NCI-H146 (cell line): ENCODE measurements around the gene ATP2C2.
"Not testable (repeated sequence)": the region's sequence is repeated elsewhere in the genome, so short reads cannot be mapped to it uniquely, and the experiment has no call there.

Experiments
- DNase-seq: peaks from one replicate; lab custom pipeline; 2025; lab: John Stamatoyannopoulos, UW

ATP2C2 gene

GRCh38 chr16:84367750-84368307 is 509 bp upstream of the ATP2C2 start:
- no peak for DNase-seq

- DNase-seq: no peak
Measured at GRCh38 chr16:84369105-84369504, 767 bp downstream of the ATP2C2 start.

GRCh38 chr16:84369938-84370627 is 1.7 kb downstream of the ATP2C2 start:
- DNase-seq: peak; percentile 72

- no peak for DNase-seq
Measured at GRCh38 chr16:84370723-84371552, 2.6 kb downstream of the ATP2C2 start.

- no peak for DNase-seq
Measured at GRCh38 chr16:84371553-84371865, 3.2 kb downstream of the ATP2C2 start.

GRCh38 chr16:84373907-84374489 is 5.7 kb downstream of the ATP2C2 start:
- DNase-seq: no peak

GRCh38 chr16:84378099-84378498 is 9.8 kb downstream of the ATP2C2 start:
- no peak for DNase-seq

- DNase-seq: no peak
Measured at GRCh38 chr16:84378567-84378966, 10.2 kb downstream of the ATP2C2 start.

- no peak for DNase-seq
Measured at GRCh38 chr16:84379008-84379708, 10.8 kb downstream of the ATP2C2 start.

- peak; percentile 44 for DNase-seq
Measured at GRCh38 chr16:84379709-84380362, 11.5 kb downstream of the ATP2C2 start.

- no peak for DNase-seq
Measured at GRCh38 chr16:84380405-84380804, 12.1 kb downstream of the ATP2C2 start.

- no peak for DNase-seq
Measured at GRCh38 chr16:84382396-84382795, 14.1 kb downstream of the ATP2C2 start.

- no peak for DNase-seq
Measured at GRCh38 chr16:84383106-84383505, 14.8 kb downstream of the ATP2C2 start.

- no peak for DNase-seq
Measured at GRCh38 chr16:84386047-84386446, 17.7 kb downstream of the ATP2C2 start.

- no peak for DNase-seq
Measured at GRCh38 chr16:84387021-84387420, 18.7 kb downstream of the ATP2C2 start.

- no peak for DNase-seq
Measured at GRCh38 chr16:84390131-84390785, 21.9 kb downstream of the ATP2C2 start.

- DNase-seq: no peak
Measured at GRCh38 chr16:84391151-84392030, 23.1 kb downstream of the ATP2C2 start.

- no peak for DNase-seq
Measured at GRCh38 chr16:84392031-84392360, 23.7 kb downstream of the ATP2C2 start.

- not testable (repeated sequence) for DNase-seq
Measured at GRCh38 chr16:84396082-84396481, 27.7 kb downstream of the ATP2C2 start.

- no peak for DNase-seq
Measured at GRCh38 chr16:84396537-84397008, 28.2 kb downstream of the ATP2C2 start.
